Stomach (tissue), 4 donors: Measurements from ENCODE around the gene B3GNT2.

ENCODE experiments used
- EP300 ChIP-seq: sonication (generic); formaldehyde crosslinking; IDR thresholded peaks from one replicate; pipeline ENCODE4 v1.6.1; 2017; ENCODE audit warnings: antibody characterized with exemption
- POLR2A ChIP-seq, 4 donors: fragments of 450-650 bp; IDR thresholded peaks; one replicate each; pipeline ENCODE4 v1.6.1; 2016; ENCODE audit warnings: antibody characterized with exemption in 4 of 4, control low read depth in 2 of 4, mild to moderate bottlenecking in 1 of 4, moderate library complexity in 1 of 4
- POLR2AphosphoS5 ChIP-seq, 3 donors: sonication (generic); formaldehyde crosslinking; IDR thresholded peaks; one replicate each; pipeline ENCODE4 v1.6.1; 2016; ENCODE audit warnings: antibody characterized with exemption in 3 of 3
- TF ChIP-seq, protein P1 (sequence below), 7 experiments: fragments of 450-650 bp in 4 of 7; fragments of 200-600 bp in 3 of 7; sonication (generic) in 3 of 7; IDR thresholded peaks; one replicate each; pipeline ENCODE4 v1.5.1; 2016 to 2019; ENCODE audit warnings: antibody characterized with exemption in 7 of 7, control low read depth in 2 of 7, mild to moderate bottlenecking in 1 of 7

DNA sequence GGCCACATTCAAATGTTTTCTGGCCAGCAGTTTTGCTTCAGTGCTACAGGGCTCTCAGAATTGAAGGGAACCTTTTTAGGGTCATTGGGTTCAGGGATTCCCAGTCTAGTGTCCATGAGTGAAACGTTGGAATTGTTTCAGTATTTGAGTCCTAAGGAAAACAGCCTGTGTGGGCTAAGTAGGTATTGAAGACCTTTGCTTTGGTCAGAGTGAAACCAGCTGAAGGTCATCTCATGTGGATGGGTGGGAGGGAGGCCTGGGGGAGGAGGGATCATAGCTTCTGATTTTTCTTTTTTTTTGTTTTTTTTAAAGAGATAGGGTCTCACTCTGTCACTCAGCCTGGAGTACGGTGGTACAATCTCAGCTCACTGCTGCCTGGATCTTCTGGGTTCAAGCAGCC lies 20.2 kb downstream of the B3GNT2 start:
- TF ChIP-seq, protein P1, sequence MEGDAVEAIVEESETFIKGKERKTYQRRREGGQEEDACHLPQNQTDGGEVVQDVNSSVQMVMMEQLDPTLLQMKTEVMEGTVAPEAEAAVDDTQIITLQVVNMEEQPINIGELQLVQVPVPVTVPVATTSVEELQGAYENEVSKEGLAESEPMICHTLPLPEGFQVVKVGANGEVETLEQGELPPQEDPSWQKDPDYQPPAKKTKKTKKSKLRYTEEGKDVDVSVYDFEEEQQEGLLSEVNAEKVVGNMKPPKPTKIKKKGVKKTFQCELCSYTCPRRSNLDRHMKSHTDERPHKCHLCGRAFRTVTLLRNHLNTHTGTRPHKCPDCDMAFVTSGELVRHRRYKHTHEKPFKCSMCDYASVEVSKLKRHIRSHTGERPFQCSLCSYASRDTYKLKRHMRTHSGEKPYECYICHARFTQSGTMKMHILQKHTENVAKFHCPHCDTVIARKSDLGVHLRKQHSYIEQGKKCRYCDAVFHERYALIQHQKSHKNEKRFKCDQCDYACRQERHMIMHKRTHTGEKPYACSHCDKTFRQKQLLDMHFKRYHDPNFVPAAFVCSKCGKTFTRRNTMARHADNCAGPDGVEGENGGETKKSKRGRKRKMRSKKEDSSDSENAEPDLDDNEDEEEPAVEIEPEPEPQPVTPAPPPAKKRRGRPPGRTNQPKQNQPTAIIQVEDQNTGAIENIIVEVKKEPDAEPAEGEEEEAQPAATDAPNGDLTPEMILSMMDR (IDR thresholded peaks at IDR 0.05) = no peak
- TF ChIP-seq POLR2AphosphoS5 (IDR thresholded peaks at IDR 0.05) (no peak), POLR2A (IDR thresholded peaks at IDR 0.05) (no peak), EP300 (no peak)
